GM20431 (cell line): Measurements from ENCODE around the gene PPP2R5D.
"Not testable (repeated sequence)": the region's sequence is repeated elsewhere in the genome, so short reads cannot be mapped to it uniquely, and the experiment has no call there.

ENCODE experiments used
- in situ Hi-C: fragments of 300-500 bp; cut with MseI, MboI; formaldehyde crosslinking; loops from one replicate; pipeline ENCODE4 v1.15.0; 2020; ENCODE audit warnings: low sequenced_read_pairs; ENCODE audit not compliant: unreplicated experiment

PPP2R5D gene

DNA sequence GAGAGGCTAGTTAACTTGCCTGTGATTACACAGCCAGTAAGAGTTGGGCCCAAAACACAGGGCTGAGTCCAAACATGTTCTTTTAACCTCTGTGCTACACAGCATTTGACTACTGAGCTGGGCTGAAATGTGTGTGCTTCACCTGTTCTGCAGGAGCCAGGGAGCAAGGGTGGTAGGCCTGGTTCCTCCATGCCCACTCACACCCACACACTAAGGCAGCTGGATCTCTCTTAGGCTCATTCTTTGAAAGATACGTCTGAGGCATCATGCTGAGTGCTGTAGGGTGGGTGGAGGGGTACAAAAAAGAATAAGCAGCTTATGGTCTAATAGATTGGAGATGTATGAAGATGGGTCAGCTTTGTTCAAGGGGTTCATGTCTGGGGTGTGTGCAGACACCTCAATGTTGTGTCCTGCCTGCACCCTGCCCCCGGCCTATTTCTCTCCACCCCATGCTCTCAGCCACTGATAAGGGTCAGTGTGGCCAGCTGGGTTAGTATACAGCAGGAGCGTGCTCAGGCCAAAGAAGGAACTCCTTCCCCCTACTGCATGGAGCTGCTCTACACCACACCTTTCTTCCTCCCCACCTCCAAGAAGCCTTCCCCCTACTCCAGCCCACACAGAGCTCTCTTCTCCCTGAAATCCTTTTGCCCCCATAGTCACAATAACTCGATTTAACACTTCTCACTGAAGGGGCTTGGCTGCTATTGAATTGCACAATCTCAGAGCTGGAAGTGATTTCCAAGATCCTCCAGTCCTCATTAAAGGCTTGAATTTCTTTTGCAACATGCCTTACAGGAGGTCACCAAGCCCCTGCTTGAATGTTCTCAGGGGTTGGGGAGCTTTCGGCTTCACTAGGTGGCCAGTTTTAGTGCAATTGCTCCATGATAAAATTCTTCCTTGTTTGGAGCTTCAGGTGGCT is 3.4 kb downstream of the PPP2R5D start:
- in situ Hi-C loops, result no loop called here

GRCh38 chr6:42988486-42989020 is 4.2 kb downstream of the PPP2R5D start:
- in situ Hi-C loops, result no loop called here

- in situ Hi-C loops, result no loop called here
Observed at GRCh38 chr6:42989923-42990322, 5.6 kb downstream of the PPP2R5D start.

GRCh38 chr6:42993445-42993844 is 9.1 kb downstream of the PPP2R5D start:
- in situ Hi-C loops, result no loop called here

GRCh38 chr6:42996513-42996912 is 12.1 kb downstream of the PPP2R5D start:
- in situ Hi-C loops, result no loop called here

- in situ Hi-C loops, result not testable (repeated sequence)
Observed at GRCh38 chr6:42998205-42998604, 13.8 kb downstream of the PPP2R5D start.

DNA sequence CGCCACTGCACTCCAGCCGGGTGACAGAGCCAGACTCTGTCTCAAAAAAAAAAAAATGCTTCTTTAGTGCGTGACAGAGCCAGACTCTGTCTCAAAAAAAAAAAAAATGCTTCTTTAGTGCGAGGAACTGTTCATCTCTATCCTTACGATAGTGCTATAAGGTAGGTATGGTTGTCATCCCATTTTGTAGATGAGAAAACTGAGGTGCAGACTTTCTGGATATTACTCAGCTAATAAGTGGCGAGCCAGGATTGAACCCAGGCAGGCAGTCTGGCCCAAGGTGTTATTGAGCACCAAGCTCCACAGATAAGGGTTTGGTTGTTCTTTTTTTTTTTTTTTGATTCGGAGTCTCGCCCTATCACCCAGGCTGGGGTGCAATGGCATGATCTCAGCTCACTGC is 17.5 kb downstream of the PPP2R5D start:
- in situ Hi-C loops, result no loop called here

DNA sequence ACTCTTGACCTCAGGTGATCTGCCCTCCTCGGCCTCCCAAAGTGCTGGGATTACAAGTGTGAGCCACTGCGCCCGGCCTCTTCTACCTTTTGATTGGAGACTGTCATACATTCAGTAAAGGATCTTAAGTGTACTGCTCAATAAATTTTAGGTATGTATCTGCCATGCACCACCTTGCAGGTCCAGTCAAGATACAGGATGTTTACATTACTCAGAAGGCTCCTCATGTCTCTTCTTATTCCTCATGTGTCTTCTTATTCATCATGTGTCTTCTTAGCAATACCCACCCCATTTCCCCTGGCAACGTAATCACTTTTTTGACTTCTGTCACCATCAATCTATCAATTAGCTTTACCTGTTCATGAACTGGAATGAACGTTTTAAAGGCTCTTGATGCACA is 21.5 kb downstream of the PPP2R5D start:
- in situ Hi-C loops, result no loop called here

GRCh38 chr6:43006251-43006650 is 21.9 kb downstream of the PPP2R5D start:
- in situ Hi-C loops, result no loop called here

DNA sequence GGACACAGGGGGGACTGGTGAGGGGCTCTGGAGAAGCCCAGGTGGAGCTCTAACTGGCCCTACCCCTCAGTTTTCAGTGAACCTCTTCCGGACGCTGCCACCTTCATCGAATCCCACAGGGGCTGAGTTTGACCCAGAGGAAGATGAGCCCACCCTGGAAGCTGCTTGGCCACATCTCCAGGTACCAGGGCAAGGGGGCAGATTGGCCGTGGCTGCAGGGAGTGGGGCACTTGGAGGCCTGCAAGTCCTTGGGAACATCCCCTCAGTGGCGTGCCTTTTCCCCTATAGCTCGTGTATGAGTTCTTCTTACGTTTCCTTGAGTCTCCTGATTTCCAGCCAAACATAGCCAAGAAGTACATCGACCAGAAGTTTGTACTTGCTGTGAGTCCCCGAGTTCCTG is 22.8 kb downstream of the PPP2R5D start:
- in situ Hi-C loops, result no loop called here

DNA sequence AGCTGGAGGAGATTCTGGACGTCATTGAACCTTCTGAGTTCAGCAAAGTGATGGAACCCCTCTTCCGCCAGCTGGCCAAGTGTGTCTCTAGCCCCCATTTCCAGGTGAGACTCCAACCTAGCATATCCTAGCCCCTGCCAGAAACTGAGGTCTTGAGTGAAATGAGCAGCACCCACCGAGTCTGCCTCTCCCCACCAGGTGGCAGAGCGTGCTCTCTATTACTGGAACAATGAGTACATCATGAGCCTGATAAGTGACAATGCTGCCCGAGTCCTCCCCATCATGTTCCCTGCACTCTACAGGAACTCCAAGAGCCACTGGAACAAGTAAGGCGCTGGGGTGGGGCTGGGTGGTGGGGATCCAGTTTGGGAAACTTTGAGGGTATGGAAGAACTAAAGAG is 24.8 kb downstream of the PPP2R5D start:
- in situ Hi-C loops, result no loop called here

DNA sequence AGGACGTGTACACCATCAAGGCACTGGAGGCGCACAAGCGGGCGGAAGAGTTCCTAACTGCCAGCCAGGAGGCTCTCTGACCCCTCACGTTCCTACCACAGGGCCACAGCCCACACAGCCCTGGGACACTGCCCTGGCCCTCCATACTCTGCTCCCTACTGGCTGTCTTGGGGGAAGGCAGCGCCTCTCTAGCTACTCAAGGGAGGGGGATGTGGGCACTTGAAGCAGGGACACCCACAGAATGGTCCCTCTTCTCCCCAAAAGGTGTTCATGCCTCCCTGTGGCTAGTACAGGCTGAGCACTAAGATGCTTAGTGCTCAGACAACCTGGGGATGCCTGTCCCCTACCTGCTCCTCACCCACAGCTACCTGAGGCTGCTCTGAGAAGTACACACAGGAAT is 26.8 kb downstream of the PPP2R5D start:
- in situ Hi-C loops, result no loop called here

DNA sequence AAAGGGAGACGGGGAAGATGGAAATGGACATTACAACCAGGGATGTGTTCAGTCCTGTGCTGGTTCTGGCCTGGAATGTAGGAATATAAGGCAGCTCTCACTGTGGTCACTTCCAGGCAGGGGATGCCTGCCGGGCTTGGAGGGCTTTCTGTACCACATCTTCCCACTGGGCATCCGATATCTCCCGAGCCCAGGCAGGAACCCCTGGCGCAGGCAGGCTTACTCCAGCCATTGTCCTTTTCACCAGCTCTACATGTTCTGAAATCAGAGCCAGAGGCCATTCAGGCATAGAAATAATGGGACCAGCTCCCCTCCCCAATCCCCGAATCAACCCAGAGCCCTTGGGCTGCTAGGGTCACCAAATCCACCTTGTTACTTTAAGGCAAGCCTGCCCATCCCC is 28.0 kb downstream of the PPP2R5D start:
- in situ Hi-C loops, result no loop called here

DNA sequence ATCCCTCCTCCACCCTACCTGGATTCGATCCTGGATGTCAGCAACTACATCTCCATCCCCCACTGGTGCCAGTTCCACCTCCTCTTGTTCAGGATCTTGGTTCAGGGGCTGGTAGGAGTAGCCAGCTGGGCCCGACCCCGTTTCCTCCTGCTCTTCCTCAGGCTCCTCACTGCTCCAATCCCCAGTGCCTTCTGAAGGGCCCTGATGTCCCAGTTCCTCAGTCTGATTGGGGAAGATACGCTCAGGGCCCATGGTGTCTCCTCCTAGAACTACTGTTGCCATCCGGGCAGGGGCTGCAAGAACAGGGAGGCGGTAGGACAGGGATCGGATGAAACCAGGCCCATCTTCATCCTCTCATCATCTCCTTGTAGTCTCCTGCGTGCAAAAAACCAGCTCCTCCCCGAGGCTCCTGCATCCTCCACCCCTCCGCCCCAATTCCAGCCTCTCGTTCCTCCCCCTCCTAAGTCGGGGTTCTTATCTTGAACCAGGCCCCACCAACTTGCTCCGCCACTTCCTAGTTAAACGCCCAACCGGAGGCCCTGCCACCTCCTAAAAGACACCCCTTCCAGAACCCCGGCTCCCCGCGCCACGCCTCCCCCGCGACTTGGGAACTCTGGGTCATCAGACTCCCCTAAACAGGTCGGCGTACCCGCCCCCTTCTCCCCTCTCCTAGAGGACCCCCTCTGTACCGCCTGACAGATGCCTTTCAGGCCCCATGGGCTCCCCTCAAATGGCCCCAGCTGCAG is 28.9 kb downstream of the PPP2R5D start:
- in situ Hi-C loops, result no loop called here

DNA sequence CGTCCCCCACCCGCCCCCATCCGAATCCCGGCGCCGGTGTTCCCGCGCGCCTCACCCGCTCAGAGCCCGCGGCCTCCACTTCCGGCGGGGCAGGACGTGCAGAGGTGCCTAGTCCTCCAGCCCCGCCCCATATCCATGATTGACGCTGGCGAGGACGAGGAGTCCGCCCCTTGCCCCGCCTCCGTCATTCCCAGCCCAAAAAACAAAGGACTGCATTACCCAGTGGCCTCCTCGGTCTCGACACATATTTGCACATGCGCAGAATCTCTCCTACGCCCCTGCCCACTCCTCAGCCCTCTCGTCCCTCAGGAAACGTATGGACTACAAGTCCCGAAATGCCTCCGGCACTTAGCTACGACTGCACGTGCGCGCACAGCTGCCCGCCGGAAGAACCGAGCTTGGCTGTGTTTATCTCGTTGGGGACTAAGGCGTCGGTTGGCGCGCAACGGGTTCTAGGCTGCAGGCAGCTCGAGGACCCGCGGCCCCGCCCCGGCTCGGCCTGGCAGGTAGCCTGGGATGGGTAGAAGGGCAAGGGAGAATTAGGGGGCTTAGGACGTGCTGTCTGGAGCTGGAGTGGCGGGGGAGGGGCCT is 29.6 kb downstream of the PPP2R5D start, which contains the start of the genes KLHDC3 and MEA1:
Gene KLHDC3 (plus strand): TSS at position 407 of the 591 bp plus-strand sequence. CDS start 2,944 bp downstream, outside the sequence.
Gene MEA1 (minus strand): TSS at position 104 of the 591 bp plus-strand sequence. CDS start 133 bp downstream, outside the sequence.
- in situ Hi-C loops, result no loop called here

DNA sequence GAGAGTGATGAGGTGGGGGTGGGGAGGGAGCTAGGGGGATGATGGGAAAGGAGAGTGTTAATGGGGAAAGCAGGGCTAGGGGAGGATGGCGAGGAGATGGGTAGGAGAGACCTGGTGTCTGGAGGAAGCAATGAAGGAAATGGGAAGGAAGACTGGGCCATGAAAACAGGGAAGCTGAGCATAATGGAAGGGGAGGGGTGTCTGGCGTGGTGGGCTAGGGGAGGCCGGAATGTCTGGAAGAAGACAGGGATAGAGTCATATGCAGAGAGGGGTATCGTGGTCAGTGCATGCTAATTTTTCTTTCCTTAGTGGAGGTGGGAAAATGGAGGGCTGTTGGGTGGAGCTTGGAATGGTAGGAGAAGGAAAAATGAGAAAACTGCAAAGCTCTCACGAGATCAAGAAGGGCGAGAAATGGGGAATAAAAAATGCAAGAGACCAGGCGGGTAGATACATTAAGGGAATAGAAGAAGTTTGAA is 30.1 kb downstream of the PPP2R5D start:
- in situ Hi-C loops, result no loop called here

GRCh38 chr6:43016176-43016942 is 32.0 kb downstream of the PPP2R5D start:
- in situ Hi-C loops, result no loop called here

GRCh38 chr6:43016943-43017334 is 32.6 kb downstream of the PPP2R5D start:
- in situ Hi-C loops, result no loop called here

DNA sequence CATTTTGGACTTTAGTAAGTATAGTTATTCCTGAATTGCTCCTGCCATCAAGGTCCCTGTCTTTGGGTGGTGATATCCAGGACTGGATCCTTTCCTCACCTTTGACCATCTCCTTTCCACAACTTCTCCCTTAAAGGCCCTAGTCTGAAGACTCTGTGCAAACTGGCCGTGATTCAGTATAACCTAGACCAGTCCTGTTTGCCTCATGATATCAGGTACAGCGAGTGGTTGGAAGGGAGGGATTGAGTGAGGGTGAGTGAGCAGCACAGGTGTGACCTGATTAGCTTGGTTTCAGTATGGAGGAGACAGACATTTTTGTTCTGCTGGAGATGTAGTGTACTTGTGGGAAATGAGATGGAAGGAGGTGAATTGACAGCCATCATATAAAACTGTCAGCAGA is 34.8 kb downstream of the PPP2R5D start:
- in situ Hi-C loops, result no loop called here
